ENCODE data around the gene RPGRIP1L. TPM values are rescaled to one million over a fixed set of nuclear protein-coding genes. Genes with fewer than 3 reads are reported as not detected.

Gene RPGRIP1L
- total RNA-seq, 1 donor from 2014 or later, result 21.4 TPM

DNA sequence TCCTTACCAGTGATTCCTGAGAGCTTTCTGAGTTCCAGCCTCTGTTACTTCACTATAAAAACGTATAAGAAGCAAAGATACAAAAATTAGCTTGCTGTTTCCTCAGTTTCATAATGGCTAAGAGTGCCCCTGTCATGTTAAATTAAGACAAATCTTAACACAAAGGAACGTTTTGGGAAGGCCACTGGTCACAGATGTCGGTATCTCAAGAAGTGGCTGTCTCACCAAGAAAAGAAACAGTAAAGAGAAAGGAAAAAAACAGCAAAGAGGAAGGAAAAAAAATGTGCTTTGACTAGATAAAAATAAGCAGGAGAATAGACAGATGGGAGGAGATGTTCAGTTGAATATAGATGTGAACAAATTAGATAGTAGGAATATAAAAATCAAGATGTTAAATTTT, 105.9 kb downstream of the RPGRIP1L start:
- Mint-ChIP-seq H3K9me3 (peaks cover 10% of the 10 kb centered on the region), H3K4me3 (no peak overlapping the region), H3K27me3 (no peaks in the 10 kb centered on the region), H3K4me1 (ENCODE audit: unreplicated experiment) (no peaks in the 10 kb centered on the region), H3K36me3 (peaks cover 19% of the 10 kb centered on the region), H3K27ac (no peak overlapping the region)
- TF ChIP-seq, protein P1, sequence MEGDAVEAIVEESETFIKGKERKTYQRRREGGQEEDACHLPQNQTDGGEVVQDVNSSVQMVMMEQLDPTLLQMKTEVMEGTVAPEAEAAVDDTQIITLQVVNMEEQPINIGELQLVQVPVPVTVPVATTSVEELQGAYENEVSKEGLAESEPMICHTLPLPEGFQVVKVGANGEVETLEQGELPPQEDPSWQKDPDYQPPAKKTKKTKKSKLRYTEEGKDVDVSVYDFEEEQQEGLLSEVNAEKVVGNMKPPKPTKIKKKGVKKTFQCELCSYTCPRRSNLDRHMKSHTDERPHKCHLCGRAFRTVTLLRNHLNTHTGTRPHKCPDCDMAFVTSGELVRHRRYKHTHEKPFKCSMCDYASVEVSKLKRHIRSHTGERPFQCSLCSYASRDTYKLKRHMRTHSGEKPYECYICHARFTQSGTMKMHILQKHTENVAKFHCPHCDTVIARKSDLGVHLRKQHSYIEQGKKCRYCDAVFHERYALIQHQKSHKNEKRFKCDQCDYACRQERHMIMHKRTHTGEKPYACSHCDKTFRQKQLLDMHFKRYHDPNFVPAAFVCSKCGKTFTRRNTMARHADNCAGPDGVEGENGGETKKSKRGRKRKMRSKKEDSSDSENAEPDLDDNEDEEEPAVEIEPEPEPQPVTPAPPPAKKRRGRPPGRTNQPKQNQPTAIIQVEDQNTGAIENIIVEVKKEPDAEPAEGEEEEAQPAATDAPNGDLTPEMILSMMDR (conservative IDR thresholded peaks at IDR 0.05), result no peak
- DNase-seq (ENCODE audit: extremely low spot score, unreplicated experiment), result no peak

GRCh38 chr16:53588081-53588648, 115.5 kb downstream of the RPGRIP1L start:
- Mint-ChIP-seq H3K4me3 (no peak overlapping the region), H3K36me3 (no peaks in the 10 kb centered on the region), H3K4me1 (ENCODE audit: unreplicated experiment) (no peaks in the 10 kb centered on the region), H3K27me3 (no peaks in the 10 kb centered on the region), H3K9me3 (peaks cover 8% of the 10 kb centered on the region), H3K27ac (no peak overlapping the region)
- DNase-seq (ENCODE audit: extremely low spot score, unreplicated experiment), result no peak
- TF ChIP-seq, protein P1 (conservative IDR thresholded peaks at IDR 0.05), result no peak

DNA sequence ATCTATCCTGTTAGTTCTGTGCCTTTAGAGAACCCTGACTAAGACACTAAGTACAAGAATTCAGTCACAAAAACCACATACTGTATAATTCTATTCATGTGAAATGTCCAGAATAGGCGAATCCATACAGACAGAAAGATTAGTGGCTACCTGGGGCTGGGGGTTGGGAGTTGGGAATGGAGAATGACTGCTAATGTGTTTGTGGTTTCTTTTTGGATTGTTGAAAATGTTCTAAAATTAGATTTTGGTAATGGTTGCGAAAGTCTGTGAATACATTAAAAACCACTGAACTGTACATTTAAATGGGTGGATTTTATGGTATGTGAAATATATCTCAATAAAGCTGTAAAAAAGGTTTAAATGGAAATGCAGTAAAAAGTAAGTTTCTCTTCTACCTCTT, 120.3 kb downstream of the RPGRIP1L start:
- no peak for DNase-seq (ENCODE audit: extremely low spot score, unreplicated experiment)
- H3K36me3 Mint-ChIP-seq, result no peaks in the 10 kb centered on the region
- TF ChIP-seq, protein P1 (conservative IDR thresholded peaks at IDR 0.05), result no peak
- H3K27ac Mint-ChIP-seq, result no peak overlapping the region
- H3K9me3 Mint-ChIP-seq, result no peaks in the 10 kb centered on the region
- H3K4me1 Mint-ChIP-seq (ENCODE audit: unreplicated experiment), result no peaks in the 10 kb centered on the region
- H3K27me3 Mint-ChIP-seq, result no peaks in the 10 kb centered on the region
- H3K4me3 Mint-ChIP-seq, result no peak overlapping the region

DNA sequence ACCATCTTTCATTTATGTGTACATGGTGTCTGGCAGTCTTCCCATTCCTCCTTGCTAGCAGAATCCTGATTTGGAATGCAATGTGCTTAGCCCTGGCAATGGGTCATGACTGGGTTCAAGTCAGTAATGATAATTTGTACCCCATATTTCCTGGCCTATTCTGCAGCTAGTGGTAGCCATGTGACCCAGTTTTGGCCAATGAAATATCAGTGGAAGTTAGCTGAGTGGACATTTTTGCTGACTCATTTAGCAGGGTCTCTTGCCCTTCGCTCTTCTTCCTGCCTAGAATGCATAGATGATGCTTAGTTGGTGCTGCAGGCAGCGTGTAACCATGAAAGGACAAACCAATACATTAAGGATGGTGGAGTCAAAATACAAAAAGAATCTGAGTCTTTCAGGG, 121.9 kb downstream of the RPGRIP1L start:
- Mint-ChIP-seq H3K27ac (no peak overlapping the region), H3K36me3 (no peaks in the 10 kb centered on the region)

DNA sequence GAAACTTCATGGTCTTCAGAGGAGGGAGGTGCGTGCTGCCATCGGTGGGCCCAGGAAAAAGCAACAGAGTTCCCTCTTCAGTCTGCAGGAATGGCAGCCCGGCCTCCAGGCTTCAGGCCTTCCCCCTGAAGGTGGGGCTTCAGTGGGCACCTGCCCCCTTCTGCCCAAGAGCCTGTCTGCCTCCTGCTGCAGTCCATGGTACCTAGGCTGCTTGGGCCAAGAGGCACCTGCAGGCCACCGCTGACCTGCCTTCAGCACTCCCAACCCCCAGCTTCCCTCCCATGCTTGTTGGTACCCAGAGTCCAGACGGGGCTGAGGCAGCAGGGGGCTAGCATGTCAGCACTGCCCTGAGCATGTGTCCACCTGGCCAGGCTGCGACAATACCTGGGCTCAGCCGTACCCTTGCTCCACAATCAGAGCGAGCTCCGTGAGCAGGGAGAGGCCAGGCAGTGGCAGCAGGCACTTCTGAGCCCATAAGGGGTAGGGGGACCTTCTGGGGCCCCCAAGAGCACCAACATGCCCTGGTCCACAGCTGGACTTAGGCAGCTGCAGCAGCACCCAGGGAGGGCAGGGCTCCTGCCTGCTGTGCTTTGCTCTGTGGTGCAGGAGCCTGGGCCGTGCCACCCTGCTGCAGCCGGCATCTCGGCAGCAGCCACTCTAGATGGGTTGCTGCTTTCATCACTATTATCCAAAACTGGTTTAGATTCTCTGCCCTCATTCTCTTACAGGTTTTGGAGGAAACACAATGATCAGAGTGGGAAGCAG, 123.4 kb downstream of the RPGRIP1L start:
- TF ChIP-seq, protein P1 (conservative IDR thresholded peaks at IDR 0.05), result no peak
- Mint-ChIP-seq H3K4me1 (ENCODE audit: unreplicated experiment) (no peaks in the 10 kb centered on the region), H3K4me3 (no peak overlapping the region), H3K27ac (no peak overlapping the region), H3K36me3 (no peaks in the 10 kb centered on the region), H3K9me3 (no peaks in the 10 kb centered on the region), H3K27me3 (no peaks in the 10 kb centered on the region)
- no peak for DNase-seq (ENCODE audit: extremely low spot score, unreplicated experiment)

More for the DNA sequence above, 121.9 kb downstream of the RPGRIP1L start:
- no peaks in the 10 kb centered on the region for H3K4me1 Mint-ChIP-seq (ENCODE audit: unreplicated experiment)
- H3K9me3 Mint-ChIP-seq, result no peaks in the 10 kb centered on the region
- TF ChIP-seq, protein P1 (conservative IDR thresholded peaks at IDR 0.05), result no peak
- H3K4me3 Mint-ChIP-seq, result no peak overlapping the region
- no peak for DNase-seq (ENCODE audit: extremely low spot score, unreplicated experiment)
- no peaks in the 10 kb centered on the region for H3K27me3 Mint-ChIP-seq

All from type B pancreatic cell (in vitro differentiated cells).